Raji (cell line): ENCODE data around the gene IGFBPL1.

Experiments
- POLR2A ChIP-seq: IDR thresholded peaks from 2 replicates; pipeline ENCODE4 v1.6.1; 2011; ENCODE audit warnings: low read depth, low read length, control low read depth; ENCODE audit not compliant: insufficient read depth

IGFBPL1 gene

DNA sequence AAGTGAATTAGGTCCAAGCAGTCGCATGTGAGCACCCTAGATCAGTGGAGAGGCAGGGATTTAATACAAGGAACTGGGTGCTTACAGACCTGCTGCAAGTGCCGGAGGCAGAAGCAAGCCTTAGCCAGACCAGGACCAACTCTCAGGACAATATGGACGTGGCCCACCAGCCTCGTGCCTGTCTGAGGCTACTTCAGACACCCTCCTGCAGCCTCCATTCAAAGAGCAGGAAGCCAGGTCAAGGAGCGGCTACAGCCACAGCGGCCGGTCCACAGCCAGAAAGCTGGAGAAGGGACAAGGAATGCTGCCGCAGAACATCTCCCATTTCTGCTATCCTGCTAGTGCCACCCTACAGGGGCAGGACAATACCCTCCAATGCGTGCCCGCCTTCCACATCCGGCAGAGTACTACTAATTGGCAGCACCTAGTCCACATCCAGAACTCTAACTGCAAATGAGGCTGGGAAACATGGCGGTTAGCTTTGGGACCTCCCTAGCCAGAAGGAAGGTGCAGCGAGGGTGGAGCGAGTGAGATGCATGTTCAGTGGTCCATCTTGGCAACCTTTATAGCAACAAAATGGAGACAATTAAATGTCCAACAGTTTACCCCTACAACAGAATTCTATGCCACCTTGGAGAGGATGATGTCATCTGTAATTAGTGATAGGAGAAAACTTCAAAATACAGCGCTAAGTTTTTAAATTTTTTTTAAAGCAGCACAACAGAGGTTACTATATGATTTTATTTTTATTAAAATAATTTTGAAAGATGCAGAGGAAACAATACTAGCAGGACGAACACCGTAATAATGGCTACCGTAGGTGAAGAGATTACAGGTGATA lies 32.8 kb downstream of the IGFBPL1 start:
- no peak for TF ChIP-seq POLR2A

DNA sequence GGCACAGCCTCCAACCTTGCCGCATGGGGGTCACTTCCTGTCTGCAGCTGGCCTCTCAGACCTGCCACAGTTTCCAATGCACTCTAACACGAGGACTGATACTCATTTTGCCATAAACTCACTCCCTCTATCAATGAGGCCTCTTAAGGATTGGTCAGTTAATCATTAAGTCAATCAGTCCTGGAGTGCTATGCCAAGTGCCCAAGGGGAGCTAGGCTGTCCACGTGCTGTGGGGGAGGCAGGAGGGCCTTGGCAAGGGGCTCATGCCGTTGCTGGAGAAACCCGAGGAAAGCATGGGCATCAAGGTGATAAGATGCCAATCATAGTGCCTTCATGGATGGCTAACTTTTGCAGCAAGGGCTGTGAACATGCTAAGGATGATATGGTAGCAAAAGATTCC lies 33.4 kb downstream of the IGFBPL1 start:
- TF ChIP-seq POLR2A, result no peak

DNA sequence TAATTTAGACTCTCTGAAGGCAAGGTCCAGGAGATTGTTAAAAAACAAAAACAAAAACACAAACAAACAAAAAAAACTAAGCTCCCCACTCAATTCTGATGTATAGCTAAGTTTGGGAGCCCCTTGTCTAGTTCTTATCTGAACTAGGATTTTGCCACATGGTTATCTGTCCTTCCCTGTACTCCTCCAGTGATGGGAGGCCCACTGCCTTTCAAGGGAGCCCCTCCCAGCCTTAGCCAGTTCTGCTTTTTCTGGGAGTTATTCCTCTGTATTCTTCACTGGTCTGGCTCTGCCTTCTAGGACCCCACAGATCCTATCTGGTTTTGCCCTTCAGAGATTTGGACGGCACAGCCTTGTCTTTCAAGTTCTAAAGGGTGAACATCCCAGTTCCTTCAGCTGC lies 33.8 kb downstream of the IGFBPL1 start:
- no peak for TF ChIP-seq POLR2A

DNA sequence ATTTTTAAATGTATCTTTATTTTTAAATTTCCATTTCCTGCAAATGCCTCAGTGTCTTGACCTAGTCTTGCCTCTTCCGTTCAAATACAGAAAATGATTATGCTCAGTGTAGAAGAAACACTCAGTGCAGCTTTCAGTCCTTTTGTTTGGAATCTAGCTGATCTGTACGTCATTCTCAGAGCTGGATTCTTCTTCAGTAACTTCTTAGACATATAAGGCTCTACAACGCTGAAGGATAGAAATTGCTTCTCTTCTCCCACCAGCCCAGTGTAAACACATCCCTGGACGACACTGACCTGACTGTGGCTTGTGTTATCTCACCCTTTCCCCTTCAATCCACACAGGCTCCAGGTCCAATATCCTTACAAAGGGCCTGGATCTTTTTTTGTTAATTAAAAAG lies 34.9 kb downstream of the IGFBPL1 start:
- no peak for TF ChIP-seq POLR2A

DNA sequence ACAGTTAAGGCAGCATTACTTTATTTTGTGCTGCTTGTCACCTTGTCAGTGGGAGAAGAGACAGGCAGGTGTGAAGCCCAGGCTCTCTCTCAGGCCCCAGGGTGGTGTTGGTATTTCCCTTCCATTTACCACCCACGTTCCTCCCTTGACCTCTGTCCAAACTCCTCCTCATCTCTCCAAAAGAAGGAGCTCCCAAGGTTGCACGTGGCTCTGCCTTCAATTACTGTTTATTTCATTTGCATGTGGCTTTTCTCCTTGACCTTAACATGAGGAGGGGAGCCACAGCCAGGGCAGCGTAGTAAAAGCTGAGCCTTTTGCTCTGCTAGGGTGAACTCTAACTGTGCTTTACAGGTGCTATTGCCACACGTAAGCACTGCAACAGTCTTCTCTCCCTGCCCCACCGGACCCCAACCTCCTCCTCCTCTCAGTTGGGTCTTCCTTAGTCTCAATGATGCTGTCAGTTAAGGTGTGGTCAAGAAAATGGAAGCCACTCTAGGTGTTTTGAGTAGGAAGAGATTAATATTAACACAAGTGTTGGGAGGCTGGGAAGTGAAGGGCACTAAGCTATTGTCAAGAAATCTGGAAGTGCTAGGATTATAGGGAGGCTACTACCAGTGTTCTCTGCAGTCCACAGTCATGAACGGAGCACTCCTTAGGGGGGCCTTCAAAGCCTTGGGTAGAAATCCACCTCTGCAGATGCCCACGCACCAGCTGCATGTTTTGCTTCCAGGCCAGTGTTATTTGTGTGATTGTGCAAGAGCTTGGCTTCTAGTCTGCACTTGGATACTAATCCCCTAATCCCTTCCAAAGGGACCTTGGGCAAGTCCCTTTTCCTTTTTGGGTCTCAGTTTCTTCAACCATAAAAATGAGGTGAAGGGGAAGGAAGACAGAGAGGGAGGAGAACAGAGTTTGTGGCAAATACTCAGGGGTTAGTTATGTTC lies 35.7 kb downstream of the IGFBPL1 start:
- no peak for TF ChIP-seq POLR2A

DNA sequence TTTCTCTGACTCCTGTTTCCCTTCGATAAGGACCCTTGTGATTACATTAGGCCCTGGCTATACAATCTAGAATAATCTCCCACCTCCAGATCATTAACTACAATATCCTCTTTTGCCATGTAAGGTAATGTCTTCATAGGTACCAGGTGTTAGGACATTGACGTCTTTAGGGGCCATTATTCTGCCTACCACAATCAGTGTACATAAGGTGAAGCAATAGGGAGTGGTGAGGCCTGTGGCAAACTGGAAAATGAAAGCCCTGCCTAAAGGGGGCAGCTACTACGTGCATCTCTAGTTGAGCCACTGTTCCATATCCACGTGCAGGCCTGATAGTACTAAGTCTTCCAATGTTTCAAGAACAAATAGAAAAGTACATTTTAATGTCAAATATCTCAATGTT lies 36.5 kb downstream of the IGFBPL1 start:
- no peak for TF ChIP-seq POLR2A

DNA sequence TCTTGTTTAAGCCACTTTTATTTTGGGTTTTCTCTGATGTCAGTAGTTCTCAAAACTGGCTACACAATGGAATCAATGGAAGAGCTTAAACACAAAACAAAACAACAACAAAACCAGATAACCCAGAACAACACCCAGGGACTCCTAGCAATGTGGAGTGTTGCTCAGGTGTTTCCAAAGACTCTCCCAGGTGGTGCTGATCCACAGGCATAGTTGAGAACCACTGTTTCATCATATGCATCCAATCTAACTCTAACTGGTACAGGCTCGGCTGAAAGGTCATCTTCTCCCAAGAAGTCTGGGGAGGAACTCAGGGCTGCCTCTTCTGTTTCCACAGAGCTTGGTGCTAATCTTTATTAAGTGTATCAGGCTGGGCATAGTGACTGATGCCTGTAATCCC lies 37.2 kb downstream of the IGFBPL1 start:
- no peak for TF ChIP-seq POLR2A

DNA sequence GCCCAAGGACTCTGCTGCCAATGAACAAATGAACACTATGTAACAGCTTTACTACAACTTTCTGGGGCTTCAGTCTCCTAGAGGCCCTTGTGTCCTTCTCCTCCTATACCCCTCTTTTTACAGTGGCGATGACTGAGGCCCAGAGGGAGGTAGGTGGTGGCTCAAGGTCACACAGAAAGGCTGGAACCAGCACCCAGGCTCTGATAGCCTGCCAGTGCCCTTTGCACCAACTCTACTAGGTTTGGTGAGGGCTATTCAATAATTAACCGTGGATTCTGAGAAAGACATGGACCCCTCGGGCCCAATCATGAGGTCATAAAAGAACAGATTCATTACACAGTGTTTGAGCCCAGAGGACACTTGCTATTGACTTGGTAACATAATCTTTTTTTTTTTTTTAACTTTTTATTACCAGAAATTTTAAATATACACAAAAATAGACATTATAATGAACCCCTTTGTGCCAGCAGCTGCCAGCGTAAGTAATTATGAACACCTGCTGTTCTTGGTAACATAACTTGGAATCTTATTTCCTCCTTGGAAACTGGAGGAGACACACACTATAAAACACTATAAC lies 37.8 kb downstream of the IGFBPL1 start:
- TF ChIP-seq POLR2A, result no peak

DNA sequence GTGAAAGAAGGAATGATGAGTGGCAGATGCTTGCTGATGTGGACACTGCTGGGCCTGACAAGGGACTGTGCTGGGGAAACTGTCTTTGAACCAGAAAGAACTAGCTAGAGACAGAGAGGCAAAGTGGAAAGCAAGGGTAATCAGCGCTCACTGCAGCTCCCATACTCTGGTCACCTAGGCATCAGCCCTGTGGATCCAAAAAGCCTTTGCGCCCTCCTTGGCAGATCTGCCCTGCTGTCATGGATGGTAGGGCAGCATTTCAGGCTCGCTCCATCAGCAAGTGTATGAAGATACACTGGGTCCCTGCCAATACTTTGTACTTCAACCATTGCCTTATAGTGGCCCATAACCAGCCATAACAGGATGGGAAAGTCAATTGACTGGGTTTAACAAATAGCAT lies 38.4 kb downstream of the IGFBPL1 start:
- TF ChIP-seq POLR2A, result no peak

DNA sequence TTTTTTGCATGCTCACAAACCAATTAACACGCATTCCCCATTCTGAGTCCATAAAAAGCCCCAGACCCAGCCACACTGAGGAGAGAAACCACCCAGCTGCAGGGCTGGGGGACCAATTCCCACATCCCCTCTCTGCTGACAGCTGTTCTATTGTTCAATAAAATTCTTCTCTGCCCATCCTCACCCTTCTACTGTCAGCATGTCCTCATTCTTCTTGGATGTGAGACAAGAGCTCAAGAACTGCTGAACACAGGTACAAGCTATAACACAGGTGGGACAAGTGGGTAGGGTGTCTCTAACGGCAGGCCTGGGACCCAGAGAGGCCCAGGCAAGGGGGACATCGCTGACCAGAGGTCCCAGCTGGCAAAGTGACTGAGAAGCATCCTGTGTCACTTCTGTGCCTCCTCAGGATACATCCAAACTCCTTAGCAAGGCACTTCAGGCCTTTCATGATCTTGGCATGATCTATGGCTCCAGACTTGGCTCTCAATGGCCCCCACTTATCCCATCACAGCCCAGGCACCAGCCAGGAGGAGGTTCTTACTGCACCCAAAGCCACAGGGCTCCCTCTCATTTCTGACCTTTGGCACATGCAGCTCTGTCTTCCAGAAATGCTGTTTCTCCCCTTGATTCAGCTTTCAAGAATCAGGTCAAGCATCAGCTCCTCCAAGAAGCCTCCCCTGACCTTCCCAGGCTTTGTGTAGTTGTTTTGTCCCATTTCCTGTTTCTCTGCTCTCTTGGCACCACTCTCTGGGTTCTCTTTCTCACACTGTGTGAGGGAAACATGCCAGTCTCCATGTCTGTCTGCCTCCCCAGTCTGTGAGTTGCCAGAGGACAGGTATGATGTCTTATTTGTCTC lies 39.0 kb downstream of the IGFBPL1 start:
- no peak for TF ChIP-seq POLR2A

DNA sequence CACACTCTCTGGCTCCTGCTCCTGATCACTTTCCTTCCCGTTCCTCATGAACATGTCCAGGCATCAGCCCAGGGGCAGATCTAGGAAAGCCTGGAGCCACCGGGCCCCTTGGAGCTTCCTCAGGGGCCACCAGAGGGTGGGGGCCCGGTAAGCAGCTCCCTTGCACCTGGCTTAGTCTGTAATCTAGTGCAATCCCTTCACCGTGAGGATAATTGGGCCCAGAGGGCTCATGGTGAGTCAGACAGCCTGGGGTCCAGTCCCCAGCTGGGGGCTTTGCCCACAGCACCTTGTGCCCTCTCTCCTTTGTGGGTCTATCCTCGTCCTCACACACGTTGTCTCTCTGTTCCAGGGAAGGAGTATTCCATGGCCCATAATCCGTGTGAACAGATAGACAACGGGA lies 42.1 kb downstream of the IGFBPL1 start:
- TF ChIP-seq POLR2A, result no peak

DNA sequence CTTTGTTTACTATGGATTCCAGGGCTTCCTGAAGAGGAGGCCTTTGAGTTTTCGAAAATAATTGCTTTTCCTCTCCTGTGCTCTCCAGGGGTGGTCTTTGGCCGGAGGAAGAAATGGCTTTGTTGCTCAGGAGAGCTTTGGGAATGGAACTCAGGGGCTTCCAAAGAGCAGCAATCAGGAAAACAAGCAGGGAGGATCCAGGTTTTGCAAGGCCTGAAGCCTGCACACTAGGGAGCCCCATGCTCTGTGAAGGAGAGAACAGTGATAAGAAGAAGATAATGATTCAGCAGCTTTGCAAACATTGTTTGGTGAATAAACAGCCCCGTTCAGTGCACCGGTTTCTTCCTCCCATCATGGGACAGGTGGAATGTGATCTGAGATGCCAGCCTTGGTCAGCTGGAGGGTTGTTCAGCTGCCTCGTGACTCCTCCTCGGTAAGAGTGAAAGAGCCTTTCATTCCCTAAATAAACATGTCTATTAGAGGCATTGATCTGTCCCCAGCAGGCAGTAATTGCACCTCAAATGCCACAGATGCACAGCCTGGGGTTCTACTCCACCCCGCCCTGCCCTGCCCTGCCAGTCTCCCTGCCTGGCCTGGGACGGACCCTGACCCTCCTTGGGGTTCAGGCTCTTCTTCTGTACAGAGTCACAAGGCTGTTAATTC lies 43.3 kb downstream of the IGFBPL1 start:
- no peak for TF ChIP-seq POLR2A

DNA sequence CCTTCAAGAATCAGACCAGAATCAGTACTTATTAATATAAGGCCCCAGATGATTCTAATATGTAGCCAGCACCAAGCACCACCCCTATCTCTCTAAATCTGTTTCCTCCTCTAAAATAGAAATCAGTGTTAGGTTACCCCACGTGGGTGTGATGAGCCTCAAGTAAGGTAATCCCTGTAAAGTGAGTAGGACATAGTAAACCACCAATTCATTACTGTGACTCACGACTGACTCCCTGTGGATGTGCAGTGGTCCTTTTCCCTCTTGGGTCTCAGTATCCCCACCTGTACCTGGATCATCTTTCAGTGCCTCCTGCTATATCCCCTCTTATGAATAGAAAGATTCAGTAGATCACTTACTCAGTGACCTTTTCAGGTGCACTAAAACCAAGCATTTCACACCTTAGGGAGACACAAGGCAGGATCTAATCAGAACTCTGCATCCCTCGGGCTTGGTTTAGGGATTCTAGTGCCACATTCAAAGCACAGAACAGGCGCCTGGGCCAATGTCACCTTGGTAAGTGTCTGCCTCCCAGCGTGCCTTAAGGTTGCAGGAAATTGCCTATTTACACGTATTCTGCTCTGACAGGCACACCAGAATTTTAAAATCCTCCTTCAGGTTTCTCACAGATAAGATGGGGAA lies 43.9 kb downstream of the IGFBPL1 start:
- TF ChIP-seq POLR2A, result no peak
